IMR-90 (cell line): ENCODE measurements around the gene BTK.

Experiments
- MXI1 ChIP-seq: IDR thresholded peaks from 2 replicates; pipeline ENCODE4 v1.6.1; 2012; ENCODE audit warnings: low read depth, mild to moderate bottlenecking, low read length, moderate library complexity, borderline replicate concordance
- POLR2A ChIP-seq: IDR thresholded peaks from 2 replicates; pipeline ENCODE4 v1.6.1; 2012; ENCODE audit warnings: mild to moderate bottlenecking, low read depth, low read length

DNA sequence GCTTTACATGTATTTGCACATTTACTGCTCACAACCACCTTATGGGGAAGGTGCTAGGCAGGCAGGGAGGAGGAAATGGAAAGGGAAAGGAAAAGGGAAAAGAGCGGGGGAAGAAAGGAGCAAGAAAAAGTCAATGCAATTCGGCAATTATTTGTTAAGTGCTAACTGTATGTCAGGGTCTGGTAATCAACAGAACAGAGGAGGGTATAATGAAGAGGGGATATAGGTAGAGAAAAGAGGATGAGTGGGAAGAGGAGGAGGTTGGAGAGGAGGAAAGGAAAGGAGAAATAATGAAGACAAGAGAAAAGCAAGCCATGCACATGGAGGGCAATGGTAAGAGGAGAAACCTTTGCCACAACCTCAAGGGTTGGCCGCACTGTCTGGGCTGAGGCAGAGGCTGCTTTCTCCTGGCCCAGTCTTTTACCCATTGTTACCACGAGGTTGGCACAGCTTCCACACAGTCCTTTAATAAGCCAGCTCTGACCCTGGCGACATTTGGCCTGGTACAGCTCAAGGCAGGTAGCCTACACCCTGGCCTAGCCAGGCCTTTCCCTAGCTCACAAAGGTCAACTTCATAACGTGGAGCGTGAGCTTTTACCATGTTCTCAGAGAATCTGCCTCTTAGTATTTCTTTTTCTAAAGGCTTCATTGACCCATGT lies 836 bp downstream of the BTK start:
- TF ChIP-seq MXI1: no peak
- no peak for TF ChIP-seq POLR2A
